GM21737 (cell line): ENCODE results near the gene TENT4B.
"Not testable (repeated sequence)": the region's sequence is repeated elsewhere in the genome, so short reads cannot be mapped to it uniquely, and the experiment has no call there.

Experiments used
- ATAC-seq: cut with Tn5 transposase; IDR thresholded peaks from one replicate; pipeline ENCODE4 v1.9.1; 2021; ENCODE audit warnings: mild to moderate bottlenecking, moderate library complexity; ENCODE audit not compliant: unreplicated experiment

The TENT4B gene

GRCh38 chr16:50154420-50154950 is 1.4 kb downstream of the TENT4B start:
- ATAC-seq: no peak

GRCh38 chr16:50155925-50156324 is 2.8 kb downstream of the TENT4B start:
- ATAC-seq: no peak

GRCh38 chr16:50156590-50156989 is 3.5 kb downstream of the TENT4B start:
- ATAC-seq: no peak

GRCh38 chr16:50160495-50161164 is 7.5 kb downstream of the TENT4B start:
- no peak for ATAC-seq

GRCh38 chr16:50161950-50162349 is 8.8 kb downstream of the TENT4B start:
- no peak for ATAC-seq

GRCh38 chr16:50165473-50165872 is 12.4 kb downstream of the TENT4B start:
- ATAC-seq: no peak

GRCh38 chr16:50166511-50167500 is 13.7 kb downstream of the TENT4B start:
- ATAC-seq: no peak

- no peak for ATAC-seq
Measured at GRCh38 chr16:50167556-50167955, 14.4 kb downstream of the TENT4B start.

- no peak for ATAC-seq
Measured at GRCh38 chr16:50169555-50170096, 16.5 kb downstream of the TENT4B start.

GRCh38 chr16:50171773-50172172 is 18.7 kb downstream of the TENT4B start:
- not testable (repeated sequence) for ATAC-seq

GRCh38 chr16:50172195-50172922 is 19.3 kb downstream of the TENT4B start:
- no peak for ATAC-seq

GRCh38 chr16:50173316-50173715 is 20.2 kb downstream of the TENT4B start:
- no peak for ATAC-seq

- ATAC-seq: no peak
Measured at GRCh38 chr16:50178491-50178941, 25.4 kb downstream of the TENT4B start.

GRCh38 chr16:50182441-50182840 is 29.3 kb downstream of the TENT4B start:
- ATAC-seq: no peak

GRCh38 chr16:50183316-50183715 is 30.2 kb downstream of the TENT4B start:
- no peak for ATAC-seq

GRCh38 chr16:50185005-50185505 is 31.9 kb downstream of the TENT4B start:
- ATAC-seq: no peak

GRCh38 chr16:50188619-50189136 is 35.6 kb downstream of the TENT4B start:
- ATAC-seq: no peak

GRCh38 chr16:50190292-50190691 is 37.2 kb downstream of the TENT4B start:
- no peak for ATAC-seq

GRCh38 chr16:50192386-50193050 is 39.4 kb downstream of the TENT4B start:
- no peak for ATAC-seq

GRCh38 chr16:50193594-50193993 is 40.5 kb downstream of the TENT4B start:
- no peak for ATAC-seq
